Neural cell (in vitro differentiated cells): ENCODE measurements around the gene NDST3. TPM values are rescaled to one million over a fixed set of nuclear protein-coding genes. Genes with fewer than 3 reads are reported as not detected.
"Not testable (repeated sequence)": the region's sequence is repeated elsewhere in the genome, so short reads cannot be mapped to it uniquely, and the experiment has no call there.

Experiments
- H2AFZ ChIP-seq: fragments of 200-600, 300-800 bp; sonication (generic), shearing (Covaris generic); 2 replicates; pipeline ENCODE4 v1.6.0; 2014; ENCODE audit warnings: low read depth, mild to moderate bottlenecking, antibody characterized with exemption, low read length, moderate library complexity
- H3F3A ChIP-seq: fragments of 200-600 bp; shearing (Covaris generic); 2 replicates; pipeline ENCODE4 v1.6.1; 2016; ENCODE audit warnings: mild to moderate bottlenecking, moderate library complexity, mixed read lengths, antibody characterized with exemption, low read length; ENCODE audit not compliant: insufficient read depth, poor library complexity, severe bottlenecking
- H3K27ac ChIP-seq: fragments of 200-600, 300-800 bp; sonication (generic), shearing (Covaris generic); 2 replicates; pipeline ENCODE4 v1.5.1; 2014; ENCODE audit warnings: mild to moderate bottlenecking, low read length, moderate library complexity
- H3K27me3 ChIP-seq: fragments of 300-800, 200-600 bp; sonication (generic), shearing (Covaris generic); 2 replicates; pipeline ENCODE4 v1.6.0; 2014; ENCODE audit warnings: mild to moderate bottlenecking, low read depth, low read length, moderate library complexity; ENCODE audit not compliant: insufficient read depth
- H3K36me3 ChIP-seq: fragments of 300-800, 200-600 bp; sonication (generic), shearing (Covaris generic); 2 replicates; pipeline ENCODE4 v1.5.1; 2014; ENCODE audit warnings: mild to moderate bottlenecking, antibody characterized with exemption, low read length, moderate library complexity; ENCODE audit not compliant: insufficient read depth
- H3K4me2 ChIP-seq: fragments of 300-800, 200-600 bp; sonication (generic), shearing (Covaris generic); 2 replicates; pipeline ENCODE4 v1.6.0; 2014; ENCODE audit warnings: mild to moderate bottlenecking, low read length
- H3K4me3 ChIP-seq: fragments of 300-800, 200-600 bp; sonication (generic), shearing (Covaris generic); 2 replicates; pipeline ENCODE4 v1.5.1; 2014; ENCODE audit warnings: mild to moderate bottlenecking, low read length, moderate library complexity
- H3K79me2 ChIP-seq: fragments of 200-600 bp; shearing (Covaris generic); replicated peaks from 2 replicates; pipeline ENCODE4 v1.6.0; 2014; ENCODE audit warnings: mild to moderate bottlenecking, low read length, moderate library complexity; ENCODE audit not compliant: insufficient read depth
- H3K9ac ChIP-seq: fragments of 300-800, 200-600 bp; sonication (generic), shearing (Covaris generic); 2 replicates; pipeline ENCODE4 v1.6.1; 2016; ENCODE audit warnings: mild to moderate bottlenecking, low read length, mixed read lengths
- H3K9me2 ChIP-seq: fragments of 200-600 bp; shearing (Covaris generic); 2 replicates; pipeline ENCODE4 v1.6.1; 2016; ENCODE audit warnings: mild to moderate bottlenecking, low read length, mixed read lengths; ENCODE audit not compliant: insufficient read depth
- H3K9me3 ChIP-seq: fragments of 200-600, 300-800 bp; sonication (generic), shearing (Covaris generic); 2 replicates; pipeline ENCODE4 v1.6.1; 2016; ENCODE audit warnings: mild to moderate bottlenecking, mixed run types, low read length, moderate library complexity, mixed read lengths
- H4K20me1 ChIP-seq: fragments of 200-600 bp; shearing (Covaris generic); 2 replicates; pipeline ENCODE4 v1.6.1; 2016; ENCODE audit warnings: mild to moderate bottlenecking, mixed run types; ENCODE audit not compliant: insufficient read depth
- CTCF ChIP-seq: fragments of 450-650 bp; IDR thresholded peaks from 2 replicates; pipeline ENCODE4 v1.5.1; 2014; ENCODE audit warnings: antibody characterized with exemption, mild to moderate bottlenecking, moderate library complexity; ENCODE audit not compliant: poor library complexity, severe bottlenecking
- EP300 ChIP-seq: fragments of 450-650 bp; conservative IDR thresholded peaks from 2 replicates; pipeline ENCODE4 v1.6.1; 2014; ENCODE audit warnings: antibody characterized with exemption, mild to moderate bottlenecking, moderate library complexity; ENCODE audit not compliant: poor library complexity, severe bottlenecking
- EZH2 ChIP-seq: fragments of 200-600, 300-800 bp; shearing (Covaris generic), sonication (generic); IDR thresholded peaks from 2 replicates; pipeline ENCODE4 v1.6.1; 2014; ENCODE audit warnings: antibody characterized with exemption, low read length, borderline replicate concordance, mild to moderate bottlenecking; ENCODE audit not compliant: insufficient read depth, poor library complexity, severe bottlenecking
- MXI1 ChIP-seq: fragments of 450-650 bp; conservative IDR thresholded peaks from 2 replicates; pipeline ENCODE4 v1.6.1; 2014; ENCODE audit warnings: antibody characterized with exemption, mild to moderate bottlenecking; ENCODE audit not compliant: poor library complexity, severe bottlenecking
- POLR2AphosphoS5 ChIP-seq: IDR thresholded peaks from 2 replicates; pipeline ENCODE4 v1.6.1; 2012
- RAD21 ChIP-seq: fragments of 450-650 bp; conservative IDR thresholded peaks from 2 replicates; pipeline ENCODE4 v1.6.1; 2014; ENCODE audit warnings: antibody characterized with exemption, mild to moderate bottlenecking, moderate library complexity
- REST ChIP-seq: IDR thresholded peaks from 2 replicates; pipeline ENCODE4 v1.6.1; 2012; ENCODE audit warnings: borderline replicate concordance
- SMC3 ChIP-seq: fragments of 450-650 bp; conservative IDR thresholded peaks from 2 replicates; pipeline ENCODE4 v1.6.1; 2014; ENCODE audit warnings: antibody characterized with exemption, mild to moderate bottlenecking, moderate library complexity; ENCODE audit not compliant: poor library complexity
- TAF1 ChIP-seq: IDR thresholded peaks from 2 replicates; pipeline ENCODE4 v1.6.1; 2012; ENCODE audit warnings: low read depth
- polyA plus RNA-seq: library from polyadenylated mRNA; depleted of rRNA; stranded (reverse); fragments of >200 nt; gene quantifications from 2 replicates; pipeline ENCODE4 v1.2.3, GENCODE V29; 2014

NDST3 gene
- polyA plus RNA-seq, 1 donor from 2014 or later: 4.0 TPM

GRCh38 chr4:118264096-118264495 lies 229.8 kb downstream of the NDST3 start:
- no peak overlapping the region for H3K4me3 ChIP-seq
- no peaks in the 10 kb centered on the region for H4K20me1 ChIP-seq
- no peak overlapping the region for H3K4me2 ChIP-seq
- H3K27me3 ChIP-seq: no peaks in the 10 kb centered on the region
- H3K79me2 ChIP-seq: no peaks in the 10 kb centered on the region
- H3F3A ChIP-seq: no peaks in the 10 kb centered on the region
- no peaks in the 10 kb centered on the region for H3K9me2 ChIP-seq
- no peak overlapping the region for H3K9ac ChIP-seq
- no peaks in the 10 kb centered on the region for H3K9me3 ChIP-seq
- no peak overlapping the region for H3K27ac ChIP-seq
- H3K36me3 ChIP-seq: no peaks in the 10 kb centered on the region
- H2AFZ ChIP-seq: no peak overlapping the region
- no peak for TF ChIP-seq RAD21
- TF ChIP-seq POLR2AphosphoS5: no peak
- TF ChIP-seq TAF1: no peak
- TF ChIP-seq CTCF: no peak
- no peak for TF ChIP-seq REST
- TF ChIP-seq MXI1: no peak
- TF ChIP-seq EZH2: no peak

GRCh38 chr4:118265312-118266144 lies 231.2 kb downstream of the NDST3 start:
- TF ChIP-seq REST (no peak), POLR2AphosphoS5 (no peak), EP300 (no peak), CTCF (no peak), SMC3 (no peak), TAF1 (no peak), RAD21 (no peak)
- Histone ChIP-seq H3K9ac (no peak overlapping the region), H2AFZ (no peak overlapping the region), H4K20me1 (no peaks in the 10 kb centered on the region), H3K27me3 (no peaks in the 10 kb centered on the region), H3K9me2 (no peaks in the 10 kb centered on the region), H3K36me3 (no peaks in the 10 kb centered on the region), H3K27ac (no peak overlapping the region), H3F3A (no peaks in the 10 kb centered on the region), H3K4me3 (no peak overlapping the region), H3K79me2 (no peaks in the 10 kb centered on the region), H3K9me3 (no peaks in the 10 kb centered on the region), H3K4me2 (no peak overlapping the region)

GRCh38 chr4:118266145-118266496 lies 231.8 kb downstream of the NDST3 start:
- not testable (repeated sequence) for H3K79me2 ChIP-seq, H3K9me2 ChIP-seq, H3K9me3 ChIP-seq, H3F3A ChIP-seq, H3K27me3 ChIP-seq, H3K4me2 ChIP-seq, H2AFZ ChIP-seq, H3K36me3 ChIP-seq, H3K4me3 ChIP-seq, H3K27ac ChIP-seq, H4K20me1 ChIP-seq, H3K9ac ChIP-seq
